SK-N-SH (cell line): ENCODE measurements around the gene BANF1. TPM values are rescaled to one million over a fixed set of nuclear protein-coding genes. Genes with fewer than 3 reads are reported as not detected.

Source experiments
- CTCF ChIA-PET: fragments of 300-600, 350-600 bp; formaldehyde crosslinking; extraction: SDS; loops from one replicate; lab custom pipeline; 2021; lab: Yijun Ruan, JAX
- POLR2A ChIA-PET: fragments of 350-600 bp; sonication (Branson Sonifier 250); formaldehyde crosslinking; extraction: SDS; loops from one replicate; lab custom pipeline; 2020; ENCODE audit warnings: antibody characterized with exemption, inconsistent platforms; lab: Yijun Ruan, JAX
- DNase-seq: peaks from one replicate; pipeline ENCODE4 v3.0.0; 2012
- H2AFZ ChIP-seq: fragments of 200-600 bp; sonication (generic); 2 replicates; pipeline ENCODE4 v1.8.1; 2016; ENCODE audit warnings: antibody characterized with exemption, mild to moderate bottlenecking, low read depth
- H3F3A ChIP-seq: fragments of 200-600 bp; sonication (generic); replicated peaks from 2 replicates; pipeline ENCODE3; 2016; ENCODE audit warnings: antibody characterized with exemption, mild to moderate bottlenecking; ENCODE audit not compliant: insufficient read depth
- H3K27ac ChIP-seq, 2 experiments: fragments of 200-500 bp in 1 of 2; fragments of 200-600 bp in 1 of 2; sonication (Bioruptor generic) in 1 of 2; sonication (generic), shearing (Covaris generic) in 1 of 2; 2 replicates each; pipeline versions ENCODE4 v1.5.1 to v1.6.1; 2014 to 2016; ENCODE audit warnings: low read depth in 2 of 2, inconsistent platforms in 1 of 2, low read length in 1 of 2, mild to moderate bottlenecking in 1 of 2, mixed read lengths in 1 of 2
- H3K27me3 ChIP-seq: fragments of 200-600 bp; sonication (generic), shearing (Covaris generic); 2 replicates; pipeline ENCODE4 v1.6.1; 2016; ENCODE audit warnings: mixed run types; ENCODE audit not compliant: insufficient read depth
- H3K36me3 ChIP-seq, 2 experiments: fragments of 200-500 bp in 1 of 2; fragments of 200-600 bp in 1 of 2; sonication (Bioruptor generic) in 1 of 2; sonication (generic) in 1 of 2; replicated peaks in 1 of 2; 2 replicates each; pipeline versions ENCODE3 to v1.5.1; 2014 to 2016; ENCODE audit warnings: low read length in 1 of 2, mild to moderate bottlenecking in 1 of 2; ENCODE audit not compliant: insufficient read depth in 2 of 2, control insufficient read depth in 1 of 2
- H3K4me1 ChIP-seq, 2 experiments: fragments of 200-500 bp in 1 of 2; fragments of 200-600 bp in 1 of 2; sonication (Bioruptor generic) in 1 of 2; sonication (generic), shearing (Covaris generic) in 1 of 2; 2 replicates each; pipeline versions ENCODE4 v1.5.1 to v1.6.1; 2014 to 2016; ENCODE audit warnings: low read depth in 1 of 2, low read length in 1 of 2, mixed run types in 1 of 2; ENCODE audit not compliant: insufficient read depth in 2 of 2, control insufficient read depth in 1 of 2
- H3K4me2 ChIP-seq: fragments of 200-600 bp; sonication (generic), shearing (Covaris generic); 2 replicates; pipeline ENCODE4 v1.6.1; 2017; ENCODE audit warnings: mixed run types
- H3K4me3 ChIP-seq, 2 experiments: fragments of 200-500 bp in 1 of 2; fragments of 200-600 bp in 1 of 2; sonication (Bioruptor generic) in 1 of 2; sonication (generic), shearing (Covaris generic) in 1 of 2; 2 replicates each; pipeline versions ENCODE4 v1.5.1 to v1.8.1; 2014 to 2016; ENCODE audit warnings: low read depth in 2 of 2, inconsistent platforms in 1 of 2, low read length in 1 of 2, mild to moderate bottlenecking in 1 of 2, mixed read lengths in 1 of 2, moderate library complexity in 1 of 2
- H3K79me2 ChIP-seq: fragments of 200-600 bp; sonication (generic); 2 replicates; pipeline ENCODE4 v1.8.1; 2017; ENCODE audit warnings: mild to moderate bottlenecking; ENCODE audit not compliant: insufficient read depth
- H3K9ac ChIP-seq: fragments of 200-600 bp; sonication (generic); 2 replicates; pipeline ENCODE4 v1.6.1; 2017; ENCODE audit warnings: mixed run types
- H3K9me2 ChIP-seq: fragments of 200-600 bp; sonication (generic); 2 replicates; pipeline ENCODE4 v1.6.1; 2017; ENCODE audit warnings: mixed run types
- H3K9me3 ChIP-seq: fragments of 200-600 bp; sonication (generic); 2 replicates; pipeline ENCODE4 v1.6.1; 2017; ENCODE audit warnings: mixed run types, mild to moderate bottlenecking, moderate library complexity
- H4K20me1 ChIP-seq: fragments of 200-600 bp; sonication (generic); 2 replicates; pipeline ENCODE4 v1.6.1; 2017; ENCODE audit warnings: mild to moderate bottlenecking, mixed run types; ENCODE audit not compliant: insufficient read depth
- CHD2 ChIP-seq: fragments of 150-350 bp; IDR thresholded peaks from 2 replicates; pipeline ENCODE4 v1.6.1; 2018; ENCODE audit warnings: low read length; ENCODE audit not compliant: partially characterized antibody
- ELF1 ChIP-seq: IDR thresholded peaks from 2 replicates; pipeline ENCODE4 v1.4.0; 2012
- EP300 ChIP-seq, 2 experiments: IDR thresholded peaks; 2 replicates each; pipeline versions ENCODE4 v1.4.0 to v1.6.1; 2012; ENCODE audit warnings: borderline replicate concordance in 1 of 2, low read depth in 1 of 2, low read length in 1 of 2
- EZH2phosphoT487 ChIP-seq: fragments of 200-600 bp; sonication (generic); IDR thresholded peaks from 2 replicates; pipeline ENCODE4 v1.6.1; 2017; ENCODE audit warnings: low read depth, mixed run types, mild to moderate bottlenecking, antibody characterized with exemption, moderate library complexity, borderline replicate concordance
- FOXJ3 ChIP-seq: sonication (generic); formaldehyde crosslinking; IDR thresholded peaks from 2 replicates; pipeline ENCODE4 v1.5.1; 2020; ENCODE audit warnings: mild to moderate bottlenecking, missing genetic modification reagents
- FOXM1 ChIP-seq: IDR thresholded peaks from 2 replicates; pipeline ENCODE4 v1.4.0; 2012; ENCODE audit warnings: low read depth, mild to moderate bottlenecking
- GABPA ChIP-seq: IDR thresholded peaks from 2 replicates; pipeline ENCODE4 v1.4.0; 2012; ENCODE audit warnings: low read depth, mild to moderate bottlenecking
- GATA2 ChIP-seq: sonication (generic); formaldehyde crosslinking; IDR thresholded peaks from 2 replicates; pipeline ENCODE4 v1.5.0; 2020; ENCODE audit warnings: mild to moderate bottlenecking, missing genetic modification reagents
- MEF2A ChIP-seq: IDR thresholded peaks from 2 replicates; pipeline ENCODE4 v1.4.0; 2012; ENCODE audit warnings: low read depth, borderline replicate concordance
- MXI1 ChIP-seq: IDR thresholded peaks from 2 replicates; pipeline ENCODE4 v1.6.1; 2012; ENCODE audit warnings: mild to moderate bottlenecking, low read depth, low read length, improper control_type of control experiment
- NFIC ChIP-seq: IDR thresholded peaks from 2 replicates; pipeline ENCODE4 v1.4.0; 2012; ENCODE audit warnings: borderline replicate concordance
- RAD21 ChIP-seq: IDR thresholded peaks from 2 replicates; pipeline ENCODE4 v1.6.1; 2012; ENCODE audit warnings: mild to moderate bottlenecking, low read length
- RCOR1 ChIP-seq: fragments of 150-350 bp; IDR thresholded peaks from 2 replicates; pipeline ENCODE4 v1.6.1; 2017; ENCODE audit warnings: antibody characterized with exemption, low read length
- RXRA ChIP-seq: IDR thresholded peaks from 2 replicates; pipeline ENCODE4 v1.4.0; 2012; ENCODE audit warnings: low read depth, mild to moderate bottlenecking, borderline replicate concordance
- SIN3A ChIP-seq: IDR thresholded peaks from 2 replicates; pipeline ENCODE4 v1.6.1; 2012; ENCODE audit warnings: low read depth, mild to moderate bottlenecking, low read length, moderate library complexity, borderline replicate concordance
- SMC3 ChIP-seq: IDR thresholded peaks from 2 replicates; pipeline ENCODE4 v1.6.1; 2012; ENCODE audit warnings: low read depth, low read length, improper control_type of control experiment
- YY1 ChIP-seq: IDR thresholded peaks from 2 replicates; pipeline ENCODE4 v1.4.0; 2012; ENCODE audit warnings: low read depth, mild to moderate bottlenecking
- WGBS: methylation state at CpG from one replicate; pipeline ENCODE4 v1.1.6; 2017; ENCODE audit warnings: low lambda C conversion rate; 5-methylcytosine and 5-hydroxymethylcytosine counted together
- polyA plus RNA-seq, 3 experiments: library from polyadenylated mRNA; depleted of rRNA; stranded (reverse); fragments of >200 nt; gene quantifications; 2 replicates each; pipeline ENCODE4 v1.2.3, GENCODE V29; 2012
- TF ChIP-seq, protein P1 (sequence below): fragments of 150-350 bp; IDR thresholded peaks from 2 replicates; pipeline ENCODE4 v1.6.1; 2017; ENCODE audit warnings: antibody characterized with exemption, low read length, low read depth, borderline replicate concordance
- TF ChIP-seq, protein P2 (sequence below): fragments of 150-350 bp; IDR thresholded peaks from 2 replicates; pipeline ENCODE4 v1.6.1; 2016; ENCODE audit warnings: mild to moderate bottlenecking, low read depth, low read length
- TF ChIP-seq, protein P3 (sequence below): IDR thresholded peaks from 2 replicates; pipeline ENCODE4 v1.6.1; 2012; ENCODE audit warnings: mild to moderate bottlenecking, low read depth, low read length, moderate library complexity
- TF ChIP-seq, protein P4 (sequence below): IDR thresholded peaks from 2 replicates; pipeline ENCODE4; 2012

Gene BANF1
- polyA plus RNA-seq, 1 of the 3 experiments (the other 2 are of a cell fraction), result 382 TPM

DNA sequence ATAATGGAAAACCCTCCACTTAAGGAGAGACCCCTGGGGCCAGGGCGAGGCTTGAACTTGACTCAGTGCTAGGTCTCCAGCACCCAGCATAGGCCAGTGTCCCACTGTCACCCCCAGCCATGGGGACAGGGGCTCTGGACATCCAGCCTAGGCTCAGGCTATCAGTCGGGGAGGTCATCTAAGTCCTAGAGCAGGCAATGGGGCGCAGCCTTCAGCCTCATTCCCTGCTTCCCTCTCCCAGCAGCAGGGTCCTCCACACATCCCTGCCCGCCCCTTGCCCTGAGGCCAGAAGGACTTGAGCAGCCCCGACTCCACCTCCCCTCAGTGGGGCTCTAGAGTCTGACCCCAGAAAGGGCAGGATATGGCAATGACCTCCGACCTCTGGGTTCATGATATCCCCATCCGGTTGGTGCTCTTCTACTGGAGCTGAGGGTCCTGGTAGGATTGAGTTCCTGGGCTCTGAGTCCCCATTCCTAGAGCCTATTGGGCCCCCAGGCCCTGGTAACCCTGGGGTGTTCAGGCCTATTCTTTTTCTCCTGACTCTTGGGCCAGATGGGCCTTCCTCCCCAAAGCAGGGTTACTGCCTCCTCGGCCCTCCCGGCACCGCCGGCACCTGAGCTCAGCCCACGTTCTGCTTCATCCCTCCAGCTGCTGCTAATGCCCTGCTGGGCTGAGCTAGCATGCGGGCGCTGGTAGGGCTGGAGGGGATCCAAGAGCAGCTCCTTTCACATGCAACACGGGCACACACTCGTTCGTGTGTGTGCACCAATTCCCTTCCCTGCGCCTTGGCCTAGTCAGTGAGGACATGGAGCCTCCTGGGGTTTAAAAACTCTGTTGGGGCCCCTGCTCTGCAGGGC, 13.9 kb downstream of the BANF1 start:
- no peak overlapping the region for H3K4me3 ChIP-seq
- H4K20me1 ChIP-seq, result no peaks in the 10 kb centered on the region
- H2AFZ ChIP-seq, result peak overlapping the region; percentile 29; the same call in 1 of the 2 replicates
- no peaks in the 10 kb centered on the region for H3K27me3 ChIP-seq
- no peaks in the 10 kb centered on the region for H3K36me3 ChIP-seq
- H3K4me2 ChIP-seq, result peak overlapping the region; percentile 74
- no peak for TF ChIP-seq RXRA
- TF ChIP-seq, protein P1, sequence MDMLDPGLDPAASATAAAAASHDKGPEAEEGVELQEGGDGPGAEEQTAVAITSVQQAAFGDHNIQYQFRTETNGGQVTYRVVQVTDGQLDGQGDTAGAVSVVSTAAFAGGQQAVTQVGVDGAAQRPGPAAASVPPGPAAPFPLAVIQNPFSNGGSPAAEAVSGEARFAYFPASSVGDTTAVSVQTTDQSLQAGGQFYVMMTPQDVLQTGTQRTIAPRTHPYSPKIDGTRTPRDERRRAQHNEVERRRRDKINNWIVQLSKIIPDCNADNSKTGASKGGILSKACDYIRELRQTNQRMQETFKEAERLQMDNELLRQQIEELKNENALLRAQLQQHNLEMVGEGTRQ, result no peak
- no peak for TF ChIP-seq YY1
- no peak for TF ChIP-seq ELF1
- no peak for TF ChIP-seq CHD2
- TF ChIP-seq EZH2phosphoT487, result no peak
- TF ChIP-seq FOXJ3, result no peak
- no peak for TF ChIP-seq GABPA
- TF ChIP-seq SMC3, result no peak
- no peak for TF ChIP-seq RCOR1
- no peak for TF ChIP-seq EP300 (IDR thresholded peaks at IDR 0.05; ENCODE audit: borderline replicate concordance in 1 of 2, low read depth in 1 of 2, low read length in 1 of 2)
- TF ChIP-seq, protein P2, sequence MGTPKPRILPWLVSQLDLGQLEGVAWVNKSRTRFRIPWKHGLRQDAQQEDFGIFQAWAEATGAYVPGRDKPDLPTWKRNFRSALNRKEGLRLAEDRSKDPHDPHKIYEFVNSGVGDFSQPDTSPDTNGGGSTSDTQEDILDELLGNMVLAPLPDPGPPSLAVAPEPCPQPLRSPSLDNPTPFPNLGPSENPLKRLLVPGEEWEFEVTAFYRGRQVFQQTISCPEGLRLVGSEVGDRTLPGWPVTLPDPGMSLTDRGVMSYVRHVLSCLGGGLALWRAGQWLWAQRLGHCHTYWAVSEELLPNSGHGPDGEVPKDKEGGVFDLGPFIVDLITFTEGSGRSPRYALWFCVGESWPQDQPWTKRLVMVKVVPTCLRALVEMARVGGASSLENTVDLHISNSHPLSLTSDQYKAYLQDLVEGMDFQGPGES, result no peak
- TF ChIP-seq SIN3A, result no peak
- no peak for TF ChIP-seq NFIC
- no peak for TF ChIP-seq GATA2
- ChIA-PET POLR2A (no interaction called here), CTCF (no interaction called here)
- no peaks in the 10 kb centered on the region for H3K9me2 ChIP-seq
- H3K4me1 ChIP-seq, result peaks cover 15 to 38% of the 10 kb centered on the region in 2 experiments; a peak in 3 of 4 replicates
- 97% methylated on average over 10 of the region's 18 CpGs for WGBS
- peaks cover 38% of the 10 kb centered on the region; the same call in 1 of the 2 replicates for H3K79me2 ChIP-seq
- no peaks in the 10 kb centered on the region for H3K9me3 ChIP-seq
- peak overlapping the region; percentile 73 to 92; a peak in 3 of 4 replicates for H3K27ac ChIP-seq
- no peak for DNase-seq
- peak overlapping the region; percentile 71 for H3K9ac ChIP-seq
- H3F3A ChIP-seq, result peaks cover 31% of the 10 kb centered on the region

DNA sequence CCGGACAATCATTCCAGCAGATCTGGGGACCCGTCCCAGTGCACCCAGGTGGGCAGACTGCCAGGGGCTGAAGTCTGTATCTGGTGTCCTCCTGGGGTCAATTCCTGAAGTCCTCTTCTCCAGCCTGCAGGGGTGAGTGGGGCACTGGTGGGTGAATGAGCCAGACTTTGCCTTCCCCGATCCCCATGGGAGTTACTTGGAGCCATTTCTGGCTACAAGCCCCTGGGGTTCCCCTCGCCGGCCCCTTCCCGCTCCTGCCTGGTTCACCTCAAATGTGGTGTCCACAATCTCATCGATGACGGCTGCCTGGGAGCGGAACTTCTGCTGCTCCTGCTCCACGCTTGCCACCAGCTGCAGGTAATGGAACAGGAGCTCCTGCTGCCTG, 14.5 kb downstream of the BANF1 start:
- no peak overlapping the region for H3K9ac ChIP-seq
- no peaks in the 10 kb centered on the region for H3K9me2 ChIP-seq
- H3F3A ChIP-seq, result peaks cover 34% of the 10 kb centered on the region
- no peaks in the 10 kb centered on the region for H3K9me3 ChIP-seq
- no peak for DNase-seq
- H3K4me2 ChIP-seq, result peak overlapping the region; percentile 74
- H2AFZ ChIP-seq, result no peak overlapping the region
- H3K27me3 ChIP-seq, result no peaks in the 10 kb centered on the region
- H3K4me3 ChIP-seq, result no peak overlapping the region
- peak overlapping the region in 1 of 2 experiments; percentile 92; a peak in 2 of 4 replicates for H3K27ac ChIP-seq
- no peaks in the 10 kb centered on the region for H3K36me3 ChIP-seq
- peaks cover 12 to 38% of the 10 kb centered on the region in 2 experiments; a peak in 3 of 4 replicates for H3K4me1 ChIP-seq
- CTCF ChIA-PET, result no interaction called here
- 93% methylated on average over 7 of the region's 10 CpGs for WGBS
- H4K20me1 ChIP-seq, result no peaks in the 10 kb centered on the region
- POLR2A ChIA-PET, result no interaction called here
- H3K79me2 ChIP-seq, result peaks cover 38% of the 10 kb centered on the region; the same call in 1 of the 2 replicates
- no peak for TF ChIP-seq EP300 (IDR thresholded peaks at IDR 0.05; ENCODE audit: borderline replicate concordance in 1 of 2, low read depth in 1 of 2, low read length in 1 of 2)
- no peak for TF ChIP-seq FOXM1
- TF ChIP-seq, protein P3, sequence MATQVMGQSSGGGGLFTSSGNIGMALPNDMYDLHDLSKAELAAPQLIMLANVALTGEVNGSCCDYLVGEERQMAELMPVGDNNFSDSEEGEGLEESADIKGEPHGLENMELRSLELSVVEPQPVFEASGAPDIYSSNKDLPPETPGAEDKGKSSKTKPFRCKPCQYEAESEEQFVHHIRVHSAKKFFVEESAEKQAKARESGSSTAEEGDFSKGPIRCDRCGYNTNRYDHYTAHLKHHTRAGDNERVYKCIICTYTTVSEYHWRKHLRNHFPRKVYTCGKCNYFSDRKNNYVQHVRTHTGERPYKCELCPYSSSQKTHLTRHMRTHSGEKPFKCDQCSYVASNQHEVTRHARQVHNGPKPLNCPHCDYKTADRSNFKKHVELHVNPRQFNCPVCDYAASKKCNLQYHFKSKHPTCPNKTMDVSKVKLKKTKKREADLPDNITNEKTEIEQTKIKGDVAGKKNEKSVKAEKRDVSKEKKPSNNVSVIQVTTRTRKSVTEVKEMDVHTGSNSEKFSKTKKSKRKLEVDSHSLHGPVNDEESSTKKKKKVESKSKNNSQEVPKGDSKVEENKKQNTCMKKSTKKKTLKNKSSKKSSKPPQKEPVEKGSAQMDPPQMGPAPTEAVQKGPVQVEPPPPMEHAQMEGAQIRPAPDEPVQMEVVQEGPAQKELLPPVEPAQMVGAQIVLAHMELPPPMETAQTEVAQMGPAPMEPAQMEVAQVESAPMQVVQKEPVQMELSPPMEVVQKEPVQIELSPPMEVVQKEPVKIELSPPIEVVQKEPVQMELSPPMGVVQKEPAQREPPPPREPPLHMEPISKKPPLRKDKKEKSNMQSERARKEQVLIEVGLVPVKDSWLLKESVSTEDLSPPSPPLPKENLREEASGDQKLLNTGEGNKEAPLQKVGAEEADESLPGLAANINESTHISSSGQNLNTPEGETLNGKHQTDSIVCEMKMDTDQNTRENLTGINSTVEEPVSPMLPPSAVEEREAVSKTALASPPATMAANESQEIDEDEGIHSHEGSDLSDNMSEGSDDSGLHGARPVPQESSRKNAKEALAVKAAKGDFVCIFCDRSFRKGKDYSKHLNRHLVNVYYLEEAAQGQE, result no peak
- TF ChIP-seq, protein P4, sequence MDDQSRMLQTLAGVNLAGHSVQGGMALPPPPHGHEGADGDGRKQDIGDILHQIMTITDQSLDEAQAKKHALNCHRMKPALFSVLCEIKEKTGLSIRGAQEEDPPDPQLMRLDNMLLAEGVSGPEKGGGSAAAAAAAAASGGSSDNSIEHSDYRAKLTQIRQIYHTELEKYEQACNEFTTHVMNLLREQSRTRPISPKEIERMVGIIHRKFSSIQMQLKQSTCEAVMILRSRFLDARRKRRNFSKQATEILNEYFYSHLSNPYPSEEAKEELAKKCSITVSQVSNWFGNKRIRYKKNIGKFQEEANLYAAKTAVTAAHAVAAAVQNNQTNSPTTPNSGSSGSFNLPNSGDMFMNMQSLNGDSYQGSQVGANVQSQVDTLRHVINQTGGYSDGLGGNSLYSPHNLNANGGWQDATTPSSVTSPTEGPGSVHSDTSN, result no peak
- no peak for TF ChIP-seq RAD21
- TF ChIP-seq RXRA, result no peak
- TF ChIP-seq GABPA, result no peak
- TF ChIP-seq MXI1, result no peak
- no peak for TF ChIP-seq MEF2A
